ENCODE data around the gene CLCN5.

The CLCN5 gene

DNA sequence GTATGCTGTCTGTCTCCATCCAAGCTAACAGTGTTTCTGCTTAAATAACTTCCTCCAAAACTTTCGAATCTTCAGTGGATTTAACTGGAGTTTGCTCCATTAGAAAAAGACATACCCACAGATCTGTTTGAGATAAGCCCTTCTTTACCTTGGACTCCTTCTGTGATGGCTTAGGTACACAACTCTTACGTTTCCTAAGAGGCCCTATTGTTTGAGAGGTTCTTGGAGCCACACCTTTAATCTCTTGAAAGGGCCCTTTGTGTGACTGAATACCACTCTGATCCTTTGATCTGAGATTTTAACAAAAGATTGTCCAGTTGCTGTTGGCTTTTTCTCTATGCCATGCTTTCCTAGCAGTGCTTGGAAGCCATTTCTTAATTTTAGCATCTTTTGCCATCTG, 185.9 kb downstream of the CLCN5 start:
- Histone ChIP-seq H3K9me3 (ENCODE audit: control insufficient read depth, insufficient read depth, low read length) (no peaks in the 10 kb centered on the region), H3K4me3 (ENCODE audit: low read length) (no peak overlapping the region), H3K27me3 (ENCODE audit: control insufficient read depth, low read length) (no peaks in the 10 kb centered on the region), H3F3A (ENCODE audit: control insufficient read depth, insufficient read depth) (no peaks in the 10 kb centered on the region), H4K20me1 (ENCODE audit: control insufficient read depth, insufficient read depth, low read depth, low read length) (no peaks in the 10 kb centered on the region), H3K4me1 (ENCODE audit: control insufficient read depth, low read length) (no peaks in the 10 kb centered on the region), H3K27ac (ENCODE audit: low read depth, low read length) (no peak overlapping the region), H3K9me2 (replicated peaks; ENCODE audit: control insufficient read depth, low read length) (no peaks in the 10 kb centered on the region), H3K36me3 (ENCODE audit: control insufficient read depth, low read length) (no peaks in the 10 kb centered on the region), H3K4me2 (ENCODE audit: low read length) (no peak overlapping the region), H3K79me2 (ENCODE audit: control insufficient read depth, low read length) (no peaks in the 10 kb centered on the region)
- TF ChIP-seq, protein P1, sequence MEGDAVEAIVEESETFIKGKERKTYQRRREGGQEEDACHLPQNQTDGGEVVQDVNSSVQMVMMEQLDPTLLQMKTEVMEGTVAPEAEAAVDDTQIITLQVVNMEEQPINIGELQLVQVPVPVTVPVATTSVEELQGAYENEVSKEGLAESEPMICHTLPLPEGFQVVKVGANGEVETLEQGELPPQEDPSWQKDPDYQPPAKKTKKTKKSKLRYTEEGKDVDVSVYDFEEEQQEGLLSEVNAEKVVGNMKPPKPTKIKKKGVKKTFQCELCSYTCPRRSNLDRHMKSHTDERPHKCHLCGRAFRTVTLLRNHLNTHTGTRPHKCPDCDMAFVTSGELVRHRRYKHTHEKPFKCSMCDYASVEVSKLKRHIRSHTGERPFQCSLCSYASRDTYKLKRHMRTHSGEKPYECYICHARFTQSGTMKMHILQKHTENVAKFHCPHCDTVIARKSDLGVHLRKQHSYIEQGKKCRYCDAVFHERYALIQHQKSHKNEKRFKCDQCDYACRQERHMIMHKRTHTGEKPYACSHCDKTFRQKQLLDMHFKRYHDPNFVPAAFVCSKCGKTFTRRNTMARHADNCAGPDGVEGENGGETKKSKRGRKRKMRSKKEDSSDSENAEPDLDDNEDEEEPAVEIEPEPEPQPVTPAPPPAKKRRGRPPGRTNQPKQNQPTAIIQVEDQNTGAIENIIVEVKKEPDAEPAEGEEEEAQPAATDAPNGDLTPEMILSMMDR (IDR thresholded peaks at IDR 0.05; ENCODE audit: low read depth, low read length, poor library complexity, severe bottlenecking): no peak
- TF ChIP-seq EZH2phosphoT487 (IDR thresholded peaks at IDR 0.05; ENCODE audit: borderline replicate concordance, low read length): no peak

DNA sequence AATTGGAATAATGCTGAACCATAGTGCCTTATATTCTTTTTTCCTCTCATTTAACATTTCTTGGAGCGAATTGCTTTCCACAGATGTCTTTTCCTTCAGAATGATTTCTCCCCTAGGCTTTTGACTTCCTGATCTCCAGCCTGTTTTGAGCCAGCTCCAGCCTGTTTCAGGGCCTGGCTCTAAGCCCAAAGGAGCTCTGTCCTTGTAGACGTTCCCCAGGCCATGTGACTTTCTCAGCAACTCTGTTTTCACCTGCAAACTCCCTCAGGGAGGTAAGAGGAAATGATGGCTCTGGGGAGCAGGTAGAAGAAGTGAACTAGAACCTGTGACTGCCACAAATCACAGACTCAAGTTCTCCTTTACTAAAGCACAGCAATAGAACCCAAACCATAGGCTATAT, 189.3 kb downstream of the CLCN5 start:
- no peaks in the 10 kb centered on the region for H3K4me1 ChIP-seq (ENCODE audit: control insufficient read depth, low read length)
- no peaks in the 10 kb centered on the region for H3K36me3 ChIP-seq (ENCODE audit: control insufficient read depth, low read length)
- no peak overlapping the region for H3K4me3 ChIP-seq (ENCODE audit: low read length)
- no peaks in the 10 kb centered on the region for H3K79me2 ChIP-seq (ENCODE audit: control insufficient read depth, low read length)
- H3K4me2 ChIP-seq (ENCODE audit: low read length): no peak overlapping the region
- no peaks in the 10 kb centered on the region for H4K20me1 ChIP-seq (ENCODE audit: control insufficient read depth, insufficient read depth, low read depth, low read length)
- TF ChIP-seq EZH2phosphoT487 (IDR thresholded peaks at IDR 0.05; ENCODE audit: borderline replicate concordance, low read length): no peak
- H3K27ac ChIP-seq (ENCODE audit: low read depth, low read length): no peak overlapping the region
- H3K9me2 ChIP-seq (replicated peaks; ENCODE audit: control insufficient read depth, low read length): no peaks in the 10 kb centered on the region
- H3K9me3 ChIP-seq (ENCODE audit: control insufficient read depth, insufficient read depth, low read length): no peaks in the 10 kb centered on the region
- H3K27me3 ChIP-seq (ENCODE audit: control insufficient read depth, low read length): no peaks in the 10 kb centered on the region
- no peaks in the 10 kb centered on the region for H3F3A ChIP-seq (ENCODE audit: control insufficient read depth, insufficient read depth)

DNA sequence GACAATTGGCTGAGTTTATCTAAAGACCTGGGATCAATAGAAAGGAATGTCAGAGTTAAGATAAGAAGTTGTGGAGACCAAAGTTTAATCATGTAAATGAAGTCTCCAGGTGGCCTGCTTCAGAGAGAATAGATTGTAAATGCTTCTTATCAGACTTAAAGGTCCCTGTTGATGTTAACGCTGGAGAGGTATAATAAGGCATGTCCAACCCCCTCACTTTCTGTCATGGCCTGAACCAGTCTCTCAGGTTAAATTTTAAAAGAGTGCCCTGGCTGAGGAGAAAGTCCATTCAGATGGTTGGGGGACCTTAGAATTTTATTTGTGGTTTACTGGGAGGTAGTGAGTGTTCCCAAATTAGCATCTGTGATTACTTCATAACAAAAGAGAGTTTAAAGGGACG, 191.7 kb downstream of the CLCN5 start:
- Histone ChIP-seq H3F3A (ENCODE audit: control insufficient read depth, insufficient read depth) (no peaks in the 10 kb centered on the region), H3K27me3 (ENCODE audit: control insufficient read depth, low read length) (no peaks in the 10 kb centered on the region), H3K9me3 (ENCODE audit: control insufficient read depth, insufficient read depth, low read length) (no peaks in the 10 kb centered on the region), H3K4me3 (ENCODE audit: low read length) (no peak overlapping the region), H3K36me3 (ENCODE audit: control insufficient read depth, low read length) (no peaks in the 10 kb centered on the region), H3K27ac (ENCODE audit: low read depth, low read length) (no peak overlapping the region), H3K4me2 (ENCODE audit: low read length) (no peak overlapping the region), H4K20me1 (ENCODE audit: control insufficient read depth, insufficient read depth, low read depth, low read length) (no peaks in the 10 kb centered on the region), H3K4me1 (ENCODE audit: control insufficient read depth, low read length) (no peaks in the 10 kb centered on the region), H3K9me2 (replicated peaks; ENCODE audit: control insufficient read depth, low read length) (no peaks in the 10 kb centered on the region), H3K79me2 (ENCODE audit: control insufficient read depth, low read length) (no peaks in the 10 kb centered on the region)
- no peak for TF ChIP-seq EZH2phosphoT487 (IDR thresholded peaks at IDR 0.05; ENCODE audit: borderline replicate concordance, low read length)
- TF ChIP-seq, protein P1 (IDR thresholded peaks at IDR 0.05; ENCODE audit: low read depth, low read length, poor library complexity, severe bottlenecking): no peak

DNA sequence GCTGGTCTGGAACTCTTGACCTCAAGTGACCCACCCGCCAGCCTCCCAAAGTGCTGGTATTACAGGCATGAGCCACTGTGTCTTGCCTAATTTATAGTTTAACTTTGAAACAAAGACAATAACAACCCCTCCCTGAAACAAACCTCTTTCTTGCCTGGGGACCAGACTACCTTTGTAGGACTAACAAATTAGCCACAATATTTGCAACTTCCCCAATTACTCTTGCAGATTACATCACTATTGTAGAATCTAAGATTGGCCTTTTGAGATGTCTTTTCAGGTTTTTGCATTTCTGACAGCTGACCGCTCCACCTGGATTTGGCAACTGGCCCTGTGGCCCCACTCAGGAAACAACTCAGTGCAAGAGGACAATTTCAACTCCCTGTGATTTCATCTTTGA, 193.6 kb downstream of the CLCN5 start:
- no peaks in the 10 kb centered on the region for H3K79me2 ChIP-seq (ENCODE audit: control insufficient read depth, low read length)
- H4K20me1 ChIP-seq (ENCODE audit: control insufficient read depth, insufficient read depth, low read depth, low read length): no peaks in the 10 kb centered on the region
- H3K9me3 ChIP-seq (ENCODE audit: control insufficient read depth, insufficient read depth, low read length): no peaks in the 10 kb centered on the region
- no peaks in the 10 kb centered on the region for H3K9me2 ChIP-seq (replicated peaks; ENCODE audit: control insufficient read depth, low read length)
- no peak overlapping the region for H3K4me3 ChIP-seq (ENCODE audit: low read length)
- H3K27me3 ChIP-seq (ENCODE audit: control insufficient read depth, low read length): no peaks in the 10 kb centered on the region
- H3F3A ChIP-seq (ENCODE audit: control insufficient read depth, insufficient read depth): no peaks in the 10 kb centered on the region
- no peaks in the 10 kb centered on the region for H3K4me1 ChIP-seq (ENCODE audit: control insufficient read depth, low read length)
- H3K36me3 ChIP-seq (ENCODE audit: control insufficient read depth, low read length): no peaks in the 10 kb centered on the region
- TF ChIP-seq, protein P1 (IDR thresholded peaks at IDR 0.05; ENCODE audit: low read depth, low read length, poor library complexity, severe bottlenecking): no peak
- no peak for TF ChIP-seq EZH2phosphoT487 (IDR thresholded peaks at IDR 0.05; ENCODE audit: borderline replicate concordance, low read length)
- H3K27ac ChIP-seq (ENCODE audit: low read depth, low read length): no peak overlapping the region
- no peak overlapping the region for H3K4me2 ChIP-seq (ENCODE audit: low read length)
